GM19238 (cell line): ENCODE data around the gene DMAC1.

Experiments used
- DNase-seq: peaks from one replicate; pipeline ENCODE4 v3.0.0; 2011; ENCODE audit warnings: low spot score; ENCODE audit not compliant: insufficient read length

The DMAC1 gene

GRCh38 chr9:7799234-7799943 is at the start of gene DMAC1:
Gene DMAC1, minus strand, starts transcription at chr9:7799778. Its CDS starts 44 bp downstream, at chr9:7799734.
- peak; percentile 70 for DNase-seq

- no peak for DNase-seq
Observed at GRCh38 chr9:7849362-7849761, 49.8 kb upstream of the DMAC1 start.

- no peak for DNase-seq
Observed at GRCh38 chr9:7848498-7848897, 48.9 kb upstream of the DMAC1 start.

GRCh38 chr9:7844242-7844641 is 44.7 kb upstream of the DMAC1 start:
- no peak for DNase-seq

- DNase-seq: no peak
Observed at GRCh38 chr9:7841831-7842230, 42.3 kb upstream of the DMAC1 start.

- DNase-seq: no peak
Observed at GRCh38 chr9:7834531-7834930, 35.0 kb upstream of the DMAC1 start.

- DNase-seq: no peak
Observed at GRCh38 chr9:7828334-7828733, 28.8 kb upstream of the DMAC1 start.

- DNase-seq: no peak
Observed at GRCh38 chr9:7827792-7828191, 28.2 kb upstream of the DMAC1 start.

GRCh38 chr9:7827056-7827455 is 27.5 kb upstream of the DMAC1 start:
- no peak for DNase-seq

- no peak for DNase-seq
Observed at GRCh38 chr9:7823651-7824050, 24.1 kb upstream of the DMAC1 start.

- no peak for DNase-seq
Observed at GRCh38 chr9:7819984-7820383, 20.4 kb upstream of the DMAC1 start.

GRCh38 chr9:7816021-7816420 is 16.4 kb upstream of the DMAC1 start:
- no peak for DNase-seq

GRCh38 chr9:7813030-7813429 is 13.5 kb upstream of the DMAC1 start:
- DNase-seq: no peak

GRCh38 chr9:7811677-7812076 is 12.1 kb upstream of the DMAC1 start:
- DNase-seq: no peak

GRCh38 chr9:7802666-7803065 is 3.1 kb upstream of the DMAC1 start:
- no peak for DNase-seq

GRCh38 chr9:7799944-7800285 is 337 bp upstream of the DMAC1 start:
- DNase-seq: no peak

- DNase-seq: no peak
Observed at GRCh38 chr9:7794196-7794595, 5.4 kb downstream of the DMAC1 start.

- no peak for DNase-seq
Observed at GRCh38 chr9:7791394-7791793, 8.2 kb downstream of the DMAC1 start.

GRCh38 chr9:7790819-7791182 is 8.8 kb downstream of the DMAC1 start:
- no peak for DNase-seq

- DNase-seq: no peak
Observed at GRCh38 chr9:7790022-7790818, 9.4 kb downstream of the DMAC1 start.

- no peak for DNase-seq
Observed at GRCh38 chr9:7788772-7789171, 10.8 kb downstream of the DMAC1 start.

- no peak for DNase-seq
Observed at GRCh38 chr9:7785813-7786212, 13.8 kb downstream of the DMAC1 start.

GRCh38 chr9:7784472-7784871 is 15.1 kb downstream of the DMAC1 start:
- no peak for DNase-seq
